Lung (tissue), 12 donors: Measurements from ENCODE around the gene TPPP2. TPM values are rescaled to one million over a fixed set of nuclear protein-coding genes. Genes with fewer than 3 reads are reported as not detected.

Source experiments
- ATAC-seq: fragments of 200-7000 bp; cut with Tn5 transposase; one replicate; pipeline ENCODE4 v1.9.1; 2020; ENCODE audit warnings: moderate number of reproducible peaks; ENCODE audit not compliant: insufficient read depth, low FRiP score
- DNase-seq, 3 donors: peaks; one replicate each; pipeline ENCODE4 v3.0.0-alpha.2; 2013 to 2017
- H3K27ac ChIP-seq, 2 donors: one replicate each; pipeline ENCODE4 v1.5.1; 2013; ENCODE audit warnings: mild to moderate bottlenecking in 2 of 2, moderate library complexity in 2 of 2, control low read depth in 1 of 2, inconsistent platforms in 1 of 2, low read depth in 1 of 2, low read length in 1 of 2
- H3K27me3 ChIP-seq, 3 donors: one replicate each; pipeline ENCODE4 v1.5.1; 2013; ENCODE audit warnings: low read length in 2 of 3; ENCODE audit not compliant: control insufficient read depth in 3 of 3, insufficient read depth in 3 of 3
- H3K36me3 ChIP-seq, 4 donors: one replicate each; pipeline ENCODE4 v1.5.1; 2013; ENCODE audit warnings: low read length in 4 of 4, mild to moderate bottlenecking in 1 of 4, moderate library complexity in 1 of 4; ENCODE audit not compliant: control insufficient read depth in 4 of 4, insufficient read depth in 4 of 4
- H3K4me1 ChIP-seq, 5 donors: one replicate each; pipeline ENCODE4 v1.5.1; 2013; ENCODE audit warnings: low read length in 5 of 5, mild to moderate bottlenecking in 2 of 5, moderate library complexity in 1 of 5; ENCODE audit not compliant: control insufficient read depth in 5 of 5, insufficient read depth in 5 of 5
- H3K4me3 ChIP-seq: one replicate; pipeline ENCODE4 v1.5.1; 2013; ENCODE audit warnings: mild to moderate bottlenecking, control low read depth, moderate library complexity
- H3K9ac ChIP-seq, 2 donors: one replicate each; pipeline ENCODE4 v1.5.1; 2013; ENCODE audit warnings: low read length in 2 of 2, control low read depth in 1 of 2; ENCODE audit not compliant: insufficient read depth in 1 of 2
- H3K9me3 ChIP-seq, 4 donors: one replicate each; pipeline ENCODE4 v1.5.1; 2013; ENCODE audit warnings: low read length in 3 of 4, mild to moderate bottlenecking in 1 of 4, moderate library complexity in 1 of 4; ENCODE audit not compliant: control insufficient read depth in 4 of 4, insufficient read depth in 3 of 4
- WGBS, 2 donors: extraction: QIAGEN DNeasy Blood & Tissue Kit; methylation state at CpG; one replicate each; pipeline ENCODE4 v1.1.7; 2013; 5-methylcytosine and 5-hydroxymethylcytosine counted together
- polyA plus RNA-seq, 2 donors: library from polyadenylated mRNA; stranded (reverse); fragments of 200-250 nt; gene quantifications; one replicate each; pipeline ENCODE4 v1.2.1, GENCODE V29; 2013
- total RNA-seq, 2 donors: library from RNA; depleted of rRNA in 1 of 2; stranded (reverse); fragments of >200 nt in 1 of 2; gene quantifications; one replicate each; pipeline ENCODE4 v1.2.1, GENCODE V29; 2014 to 2021
- TF ChIP-seq, protein P1 (sequence below): IDR thresholded peaks from 2 replicates; pipeline ENCODE4 v1.5.1; 2012; ENCODE audit warnings: mild to moderate bottlenecking; ENCODE audit errors: control extremely low read depth, extremely low read depth
- donor health status: control.
- donor health status: control.
- donor health status: Bipolar disorder and iron deficiency.
- donor health status: healthy.
- donor health status: DM: yes; HTN: yes; CAD: no.

TPPP2 gene
- total and polyA plus RNA-seq, 4 donors: 0.65 TPM; not detected in 3

DNA sequence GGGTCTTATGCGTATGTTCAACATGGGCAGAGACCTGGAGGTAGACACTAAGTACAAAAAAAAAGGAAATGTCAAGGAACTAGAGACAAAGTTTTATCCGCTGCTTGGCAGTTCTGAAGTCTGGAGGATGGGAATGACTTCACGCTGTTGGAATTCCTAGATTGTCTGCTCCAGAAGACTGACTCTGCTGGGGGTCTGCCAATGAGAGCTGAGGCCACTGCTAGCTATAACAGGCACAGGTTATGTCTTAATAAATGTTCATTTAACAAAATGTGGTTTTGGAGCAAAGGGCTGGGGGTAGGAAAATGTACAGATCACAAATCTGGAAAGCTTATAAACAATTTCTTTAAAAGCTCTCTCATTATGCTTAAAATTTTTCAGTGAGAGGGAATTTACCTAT lies 33.5 kb downstream of the TPPP2 start:
- WGBS, 2 donors: 66 to 81% methylated on average over 3 of the region's 3 CpGs
- Histone ChIP-seq H3K4me3 (no peak overlapping the region), H3K27me3 (no peaks in the 10 kb centered on the region), H3K9ac (peak overlapping the region in 1 of 2 donors; percentile 7), H3K36me3 (no peaks in the 10 kb centered on the region), H3K4me1 (peaks cover 0 to 3% (median 0%) of the 10 kb centered on the region in 5 donors), H3K9me3 (no peaks in the 10 kb centered on the region), H3K27ac (no peak overlapping the region)
- no peak for ATAC-seq
- TF ChIP-seq, protein P1, sequence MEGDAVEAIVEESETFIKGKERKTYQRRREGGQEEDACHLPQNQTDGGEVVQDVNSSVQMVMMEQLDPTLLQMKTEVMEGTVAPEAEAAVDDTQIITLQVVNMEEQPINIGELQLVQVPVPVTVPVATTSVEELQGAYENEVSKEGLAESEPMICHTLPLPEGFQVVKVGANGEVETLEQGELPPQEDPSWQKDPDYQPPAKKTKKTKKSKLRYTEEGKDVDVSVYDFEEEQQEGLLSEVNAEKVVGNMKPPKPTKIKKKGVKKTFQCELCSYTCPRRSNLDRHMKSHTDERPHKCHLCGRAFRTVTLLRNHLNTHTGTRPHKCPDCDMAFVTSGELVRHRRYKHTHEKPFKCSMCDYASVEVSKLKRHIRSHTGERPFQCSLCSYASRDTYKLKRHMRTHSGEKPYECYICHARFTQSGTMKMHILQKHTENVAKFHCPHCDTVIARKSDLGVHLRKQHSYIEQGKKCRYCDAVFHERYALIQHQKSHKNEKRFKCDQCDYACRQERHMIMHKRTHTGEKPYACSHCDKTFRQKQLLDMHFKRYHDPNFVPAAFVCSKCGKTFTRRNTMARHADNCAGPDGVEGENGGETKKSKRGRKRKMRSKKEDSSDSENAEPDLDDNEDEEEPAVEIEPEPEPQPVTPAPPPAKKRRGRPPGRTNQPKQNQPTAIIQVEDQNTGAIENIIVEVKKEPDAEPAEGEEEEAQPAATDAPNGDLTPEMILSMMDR: no peak
- peak; percentile 33 to 60 (median 49) for DNase-seq

DNA sequence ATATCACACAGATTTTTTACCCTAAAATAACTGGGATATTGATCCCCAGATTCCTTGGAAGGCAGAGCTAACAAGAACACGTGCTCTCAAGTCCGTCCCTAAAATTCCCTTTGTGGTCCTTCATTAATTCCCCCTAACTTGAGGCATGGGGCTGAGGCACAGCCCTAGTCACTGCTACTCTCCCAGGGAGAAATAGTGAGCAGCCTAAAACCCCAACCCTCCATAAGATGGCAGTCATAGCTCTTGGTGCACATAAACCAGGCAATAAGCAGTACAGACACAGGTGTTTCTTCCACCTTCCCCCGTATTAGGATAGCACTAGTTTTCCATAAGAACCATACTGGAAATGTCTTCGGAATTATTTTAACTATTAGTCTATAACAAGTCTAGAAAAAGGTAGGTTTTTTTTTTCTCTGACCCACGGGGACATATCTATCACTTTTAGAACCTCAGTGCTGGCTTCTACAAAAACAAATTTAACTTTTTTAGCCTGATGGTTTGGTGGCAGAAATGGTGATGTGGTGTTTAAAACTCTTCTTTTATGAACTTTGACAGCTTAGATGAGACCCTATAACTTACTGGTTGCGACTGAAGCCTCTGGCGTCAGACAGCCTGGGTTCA lies 37.0 kb downstream of the TPPP2 start:
- Histone ChIP-seq H3K9me3 (no peaks in the 10 kb centered on the region), H3K4me1 (peaks cover 0 to 17% (median 0%) of the 10 kb centered on the region in 5 donors), H3K36me3 (no peaks in the 10 kb centered on the region), H3K9ac (no peak overlapping the region), H3K4me3 (no peak overlapping the region), H3K27me3 (no peaks in the 10 kb centered on the region), H3K27ac (no peak overlapping the region)
- TF ChIP-seq, protein P1: no peak
- DNase-seq: no peak
- ATAC-seq: no peak
- WGBS, 2 donors: 83 to 87% methylated on average over 7 of the region's 7 CpGs

DNA sequence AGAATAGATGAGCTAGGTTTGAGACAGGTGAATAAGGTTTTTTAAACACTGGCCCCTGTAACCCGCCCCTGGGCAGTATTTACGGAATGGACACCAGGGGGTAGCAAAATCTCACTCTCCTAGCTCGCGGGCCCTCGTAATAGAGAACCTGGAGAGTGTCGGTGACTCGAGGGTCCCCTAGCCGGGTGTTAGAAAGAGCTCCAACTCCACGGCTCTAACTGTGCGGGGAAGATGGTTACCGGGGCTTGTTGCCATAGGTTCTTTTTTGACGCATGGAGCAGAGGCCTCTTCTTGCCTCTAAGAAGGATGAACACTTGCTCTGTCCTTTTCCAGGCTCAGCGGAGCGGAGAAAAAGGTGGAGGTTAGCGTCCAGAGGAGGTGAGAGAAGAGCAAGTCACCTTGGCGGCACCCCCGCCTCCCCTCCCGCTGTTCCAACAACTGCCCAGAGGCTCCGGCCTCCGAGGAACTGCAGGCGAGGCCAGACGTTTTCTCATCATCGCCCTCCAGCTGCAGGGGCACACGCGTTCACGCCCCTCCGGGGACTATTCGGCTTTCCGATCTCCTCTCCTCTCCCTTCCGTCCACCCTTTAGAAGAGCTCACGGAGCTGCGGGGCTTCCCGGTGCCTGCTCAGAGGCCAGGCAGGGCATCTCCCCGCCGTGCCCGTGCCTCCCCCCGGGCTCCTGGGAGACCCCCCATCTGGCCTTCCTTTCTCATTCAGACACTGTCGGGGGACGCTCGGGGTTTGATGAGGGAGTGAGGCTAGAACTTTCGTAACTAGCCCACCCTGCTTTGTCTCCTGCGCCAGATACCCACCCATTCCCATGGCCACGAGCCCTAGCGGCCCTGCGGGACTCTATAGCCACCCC lies 38.7 kb downstream of the TPPP2 start:
- peak overlapping the region in 1 of 2 donors; percentile 83 for H3K27ac ChIP-seq
- ATAC-seq: no peak
- H3K9me3 ChIP-seq: no peaks in the 10 kb centered on the region
- peaks cover 0 to 30% (median 0%) of the 10 kb centered on the region in 5 donors for H3K4me1 ChIP-seq
- H3K27me3 ChIP-seq: no peaks in the 10 kb centered on the region
- peak overlapping the region in 1 of 2 donors; percentile 79 for H3K9ac ChIP-seq
- DNase-seq: peak; percentile 73 to 85 (median 84)
- no peak overlapping the region for H3K4me3 ChIP-seq
- TF ChIP-seq, protein P1: peak; percentile 46
- whole genome bisulfite sequencing, 2 donors: 3% methylated on average over 43 to 45 of the region's 45 CpGs
- peaks cover 0 to 12% (median 5%) of the 10 kb centered on the region in 4 donors for H3K36me3 ChIP-seq
